GM19467 (cell line): Measurements from ENCODE around the gene FNDC3A.
"Not testable (repeated sequence)": the region's sequence is repeated elsewhere in the genome, so short reads cannot be mapped to it uniquely, and the experiment has no call there.

Experiments
- ATAC-seq: cut with Tn5 transposase; IDR thresholded peaks from one replicate; pipeline ENCODE4 v1.9.1; 2021; ENCODE audit warnings: mild to moderate bottlenecking, moderate library complexity; ENCODE audit not compliant: unreplicated experiment

The FNDC3A gene

DNA sequence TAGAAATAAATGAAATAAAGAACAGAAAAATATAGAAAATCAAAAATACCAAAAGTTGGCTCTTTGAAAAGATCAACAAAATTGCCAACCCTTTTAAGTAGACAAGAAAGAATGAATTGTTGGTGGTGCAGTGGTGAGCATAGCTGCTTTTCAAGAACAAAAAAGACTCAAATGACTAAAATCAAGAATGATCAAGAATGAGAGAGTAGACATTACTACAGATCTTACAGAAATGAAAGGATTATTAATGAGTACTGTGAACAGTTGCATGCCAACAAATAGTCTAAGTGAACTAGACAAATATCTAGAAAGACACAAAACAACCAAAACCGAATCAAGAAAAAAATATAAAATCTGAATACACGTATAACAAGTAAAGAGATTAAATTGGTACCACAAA, 53.9 kb downstream of the FNDC3A start:
- ATAC-seq: no peak

DNA sequence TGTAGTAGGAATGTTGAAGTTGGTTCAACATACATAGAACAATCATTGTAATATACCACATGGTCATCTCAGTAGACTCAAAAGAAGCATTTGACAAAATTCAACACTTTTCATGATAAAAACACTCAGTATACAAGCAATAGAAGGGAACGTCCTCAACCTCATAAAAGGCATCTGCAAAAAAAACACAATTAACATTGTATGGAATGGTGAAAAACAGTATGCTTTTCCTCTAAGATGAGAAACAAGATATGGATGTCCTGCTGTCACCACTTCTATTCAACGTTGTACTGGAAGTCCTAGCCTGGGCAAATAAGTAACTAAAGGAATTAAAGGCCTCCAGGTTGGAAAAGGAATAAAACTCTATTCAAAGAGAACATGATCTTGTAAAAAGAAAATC, 54.5 kb downstream of the FNDC3A start:
- no peak for ATAC-seq

GRCh38 chr13:49040872-49041271, 65.2 kb downstream of the FNDC3A start:
- ATAC-seq: no peak

GRCh38 chr13:49042476-49042875, 66.8 kb downstream of the FNDC3A start:
- ATAC-seq: no peak

DNA sequence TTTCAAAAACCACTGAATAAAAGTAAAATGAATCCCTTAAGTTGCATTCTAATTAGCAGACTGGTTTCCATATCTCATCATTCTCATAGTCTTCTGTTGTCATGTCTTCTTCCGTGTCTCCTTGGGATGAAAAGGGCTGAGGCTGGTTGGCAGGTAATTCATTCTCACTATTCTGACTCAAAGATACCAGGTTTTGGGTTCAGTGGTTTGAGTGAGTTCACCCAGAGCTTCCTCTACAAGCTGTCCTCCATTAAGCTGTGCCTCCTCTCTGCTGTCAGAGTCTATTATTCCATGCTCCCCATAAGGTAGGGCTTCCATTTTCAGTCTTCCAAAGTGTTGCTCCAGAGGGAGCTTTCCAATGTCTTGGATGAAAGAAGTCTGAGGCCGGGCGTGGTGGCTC, 68.3 kb downstream of the FNDC3A start:
- no peak for ATAC-seq

DNA sequence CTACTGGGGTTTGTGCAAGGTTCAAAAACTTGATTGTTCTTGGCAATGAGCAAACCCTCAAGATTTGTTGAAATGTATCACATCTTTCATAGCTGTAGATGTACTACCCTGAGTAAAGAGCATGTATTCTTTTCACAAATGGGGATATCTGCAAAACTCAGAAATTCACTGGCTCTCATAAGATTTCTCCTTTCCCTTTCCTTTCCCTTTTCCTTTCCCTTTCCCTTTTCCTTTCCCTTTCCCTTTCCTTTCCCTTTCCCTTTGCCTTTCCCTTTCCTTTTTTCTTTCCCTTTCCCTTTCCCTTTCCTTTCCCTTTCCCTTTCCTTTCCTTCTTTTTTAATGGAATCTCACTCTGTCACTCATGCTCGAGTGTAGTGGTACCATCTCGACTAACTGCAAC, 69.1 kb downstream of the FNDC3A start:
- no peak for ATAC-seq

- no peak for ATAC-seq
Observed at GRCh38 chr13:49046002-49046401, 70.3 kb downstream of the FNDC3A start.

- no peak for ATAC-seq
Observed at GRCh38 chr13:49046519-49046918, 70.8 kb downstream of the FNDC3A start.

GRCh38 chr13:49052813-49053212, 77.1 kb downstream of the FNDC3A start:
- ATAC-seq: no peak

- no peak for ATAC-seq
Observed at GRCh38 chr13:49053215-49053614, 77.5 kb downstream of the FNDC3A start.

- ATAC-seq: no peak
Observed at GRCh38 chr13:49053906-49054305, 78.2 kb downstream of the FNDC3A start.

GRCh38 chr13:49055021-49055420, 79.3 kb downstream of the FNDC3A start:
- ATAC-seq: no peak

- ATAC-seq: no peak
Observed at GRCh38 chr13:49057176-49057575, 81.5 kb downstream of the FNDC3A start.

- ATAC-seq: no peak
Observed at GRCh38 chr13:49058761-49059160, 83.0 kb downstream of the FNDC3A start.

DNA sequence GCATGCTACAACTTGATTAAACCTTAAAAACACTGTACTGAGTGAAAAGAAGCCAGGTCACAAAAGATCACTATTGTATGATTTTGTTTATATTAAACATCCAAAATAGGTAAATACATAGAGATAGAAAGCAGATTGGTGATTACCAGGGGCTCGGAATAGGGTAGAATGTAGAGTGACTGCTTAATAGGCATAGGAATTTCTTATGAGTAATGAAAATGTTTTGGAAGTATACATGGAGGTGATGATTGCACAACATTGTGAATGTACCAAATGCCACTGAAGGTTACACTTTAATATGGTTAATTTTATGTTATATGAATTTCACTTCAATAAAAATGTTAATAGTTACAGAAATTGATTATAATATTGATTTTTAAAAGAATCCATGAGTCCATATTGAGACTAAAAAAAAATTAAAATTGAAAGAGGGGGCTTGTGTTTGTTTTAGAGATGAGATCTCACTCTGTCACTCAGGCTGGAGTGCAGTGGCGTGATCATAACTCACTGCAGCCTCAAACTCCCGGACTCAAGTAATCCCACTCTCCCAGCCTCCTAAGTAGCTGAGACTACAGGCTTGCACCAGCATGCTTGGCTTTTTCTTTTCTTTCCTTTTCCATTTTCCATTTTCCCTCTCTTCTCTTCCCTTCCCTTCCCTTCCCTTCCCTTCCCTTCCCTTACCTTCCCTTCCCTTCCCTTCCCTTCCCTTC, 85.1 kb downstream of the FNDC3A start:
- no peak for ATAC-seq

- not testable (repeated sequence) for ATAC-seq
Observed at GRCh38 chr13:49061388-49061752, 85.7 kb downstream of the FNDC3A start.

- ATAC-seq: no peak
Observed at GRCh38 chr13:49062297-49062896, 86.7 kb downstream of the FNDC3A start.

- ATAC-seq: no peak
Observed at GRCh38 chr13:49063011-49063410, 87.3 kb downstream of the FNDC3A start.

GRCh38 chr13:49063497-49063896, 87.8 kb downstream of the FNDC3A start:
- no peak for ATAC-seq

- ATAC-seq: no peak
Observed at GRCh38 chr13:49064476-49064875, 88.8 kb downstream of the FNDC3A start.

GRCh38 chr13:49066856-49067255, 91.1 kb downstream of the FNDC3A start:
- no peak for ATAC-seq

GRCh38 chr13:49068498-49068897, 92.8 kb downstream of the FNDC3A start:
- not testable (repeated sequence) for ATAC-seq

GRCh38 chr13:49070021-49070420, 94.3 kb downstream of the FNDC3A start:
- ATAC-seq: not testable (repeated sequence)
